ENCODE measurements around the gene SEC14L1.

- TF ChIP-seq CTCF (IDR thresholded peaks at IDR 0.05), result no peak
- TF ChIP-seq RNF2 (IDR thresholded peaks at IDR 0.05; ENCODE audit: borderline replicate concordance, low read depth), result no peak
- TF ChIP-seq MYC (IDR thresholded peaks at IDR 0.05; ENCODE audit: borderline replicate concordance, low read length), result no peak
- no peak for TF ChIP-seq GATA3 (IDR thresholded peaks at IDR 0.05; ENCODE audit: borderline replicate concordance)
- TF ChIP-seq RCOR1 (IDR thresholded peaks at IDR 0.05; ENCODE audit: low read depth, low read length), result no peak
- no peak for TF ChIP-seq PHF8 (IDR thresholded peaks at IDR 0.05; ENCODE audit: borderline replicate concordance, low read depth)
- no peak for TF ChIP-seq EHMT2 (IDR thresholded peaks at IDR 0.05; ENCODE audit: low read depth)
- TF ChIP-seq MAZ (IDR thresholded peaks at IDR 0.05; ENCODE audit: borderline replicate concordance, low read depth, low read length), result no peak
- no peak for TF ChIP-seq MAX (IDR thresholded peaks at IDR 0.05)
- no peak for TF ChIP-seq SMC3 (IDR thresholded peaks at IDR 0.05)
Measured at GRCh38 chr17:77234695-77235094, 93.9 kb downstream of the SEC14L1 start.

Measured in A549 (cell line).